CD4-positive, alpha-beta T cell (primary cell): ENCODE results near the gene PSMD5. TPM values are rescaled to one million over a fixed set of nuclear protein-coding genes. Genes with fewer than 3 reads are reported as not detected.

Experiments used
- ATAC-seq: fragments of 200-7000 bp; cut with Tn5 transposase; one replicate; pipeline ENCODE4 v1.10.0; 2022; ENCODE audit warnings: mild to moderate bottlenecking; ENCODE audit not compliant: poor library complexity
- CTCF ChIA-PET: fragments of 350-600 bp; sonication (Branson Sonifier 250); formaldehyde crosslinking; loops from one replicate; lab custom pipeline; 2021; ENCODE audit warnings: antibody characterized with exemption, inconsistent platforms; lab: Charles Lee
- POLR2A ChIA-PET: fragments of 350-600 bp; sonication (Branson Sonifier 250); formaldehyde crosslinking; loops from one replicate; lab custom pipeline; 2021; ENCODE audit warnings: antibody characterized with exemption, inconsistent platforms; lab: Charles Lee
- DNase-seq, 14 experiments: peaks; one replicate each; pipeline ENCODE4 v3.0.0-alpha.2; 2013 to 2020; ENCODE audit warnings: mixed read lengths in 2 of 14
- H3K27ac ChIP-seq, 2 donors: one replicate each; pipeline versions ENCODE4 v1.5.1 to v1.7.0; 2013; ENCODE audit warnings: low read length in 2 of 2, low read depth in 1 of 2, mild to moderate bottlenecking in 1 of 2
- H3K27me3 ChIP-seq, 2 experiments: 1 replicate in 1 of 2; 2 replicates in 1 of 2; pipeline versions ENCODE4 v1.6.1 to v1.7.0; 2013; ENCODE audit warnings: low read length in 2 of 2, control low read depth in 1 of 2, mild to moderate bottlenecking in 1 of 2, moderate library complexity in 1 of 2; ENCODE audit not compliant: insufficient read depth in 2 of 2, control insufficient read depth in 1 of 2
- H3K36me3 ChIP-seq: one replicate; pipeline ENCODE4 v1.6.1; 2013; ENCODE audit warnings: low read length, control low read depth; ENCODE audit not compliant: insufficient read depth
- H3K4me1 ChIP-seq: one replicate; pipeline ENCODE4 v1.6.1; 2013; ENCODE audit warnings: low read length, control low read depth; ENCODE audit not compliant: insufficient read depth
- H3K4me3 ChIP-seq: one replicate; pipeline ENCODE4 v1.5.1; 2013; ENCODE audit warnings: mild to moderate bottlenecking, low read length, moderate library complexity
- H3K9me3 ChIP-seq, 2 experiments: 1 replicate in 1 of 2; 2 replicates in 1 of 2; pipeline versions ENCODE4 v1.6.1 to v1.7.0; 2013; ENCODE audit warnings: low read length in 2 of 2, mild to moderate bottlenecking in 2 of 2, control low read depth in 1 of 2, moderate library complexity in 1 of 2; ENCODE audit not compliant: control insufficient read depth in 1 of 2, insufficient read depth in 1 of 2
- H3K27ac Mint-ChIP-seq: one replicate; pipeline ENCODE4 v1.8.0; 2020; ENCODE audit warnings: mixed read lengths
- H3K27me3 Mint-ChIP-seq: one replicate; pipeline ENCODE4 v1.8.0; 2021; ENCODE audit warnings: mixed read lengths
- H3K36me3 Mint-ChIP-seq: one replicate; pipeline ENCODE4 v1.8.0; 2021; ENCODE audit warnings: low read depth, mixed read lengths
- H3K4me1 Mint-ChIP-seq: one replicate; pipeline ENCODE4 v1.8.0; 2021; ENCODE audit warnings: low read depth, mixed read lengths
- H3K4me3 Mint-ChIP-seq: one replicate; pipeline ENCODE4 v1.8.0; 2020; ENCODE audit warnings: mild to moderate bottlenecking, mixed read lengths
- H3K9me3 Mint-ChIP-seq: one replicate; pipeline ENCODE4 v1.8.0; 2020; ENCODE audit warnings: mixed read lengths
- intact Hi-C, 2 experiments: fragments of 100-400 bp; cut with DNase I in 1 of 2; cut with micrococcal nuclease in 1 of 2; formaldehyde crosslinking; loops; one replicate each; pipeline versions ENCODE4 v1.15.1 to v1.9.0; 2023 to 2025; cut with DNase I, micrococcal nuclease
- total RNA-seq, 174 experiments: library from RNA in 2 of 174; stranded (reverse) in 2 of 174; gene quantifications; one replicate each; pipeline ENCODE4 v1.2.3 and lab custom pipeline; 2021 to 2026
- TF ChIP-seq, protein P1 (sequence below): fragments of 200-600 bp; IDR thresholded peaks from one replicate; pipeline ENCODE4 v1.8.0; 2022; ENCODE audit warnings: antibody characterized with exemption, mild to moderate bottlenecking

Gene PSMD5
- total RNA-seq, 2 experiments from 2014 or later = 35.4 to 44.3 TPM

DNA sequence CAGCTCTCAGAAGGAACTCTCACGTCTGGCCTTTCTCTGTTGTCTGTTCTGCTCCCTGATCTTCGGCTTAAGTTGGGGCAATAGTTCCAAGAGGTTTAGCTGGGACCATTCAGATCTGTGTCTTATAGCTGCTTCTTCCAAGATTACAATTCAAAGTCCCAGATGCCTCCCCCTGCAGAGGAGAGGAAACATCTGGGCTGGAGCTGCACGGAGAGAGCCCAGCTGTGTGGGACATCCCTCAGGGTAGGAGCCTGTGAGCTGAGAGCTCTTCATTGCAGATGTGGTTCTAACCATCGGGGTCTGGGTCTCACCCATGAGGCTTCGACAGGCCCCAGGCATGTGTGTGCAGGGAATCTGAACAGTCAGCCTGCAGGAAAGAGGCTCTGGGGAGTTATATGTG lies 43.2 kb upstream of the PSMD5 start:
- ATAC-seq = no peak
- H3K27ac ChIP-seq = no peak overlapping the region
- H3K9me3 ChIP-seq = no peaks in the 10 kb centered on the region
- Mint-ChIP-seq H3K27ac (peak overlapping the region; percentile 72), H3K4me1 (peaks cover 69% of the 10 kb centered on the region), H3K36me3 (no peaks in the 10 kb centered on the region), H3K4me3 (no peak overlapping the region), H3K9me3 (no peaks in the 10 kb centered on the region), H3K27me3 (no peaks in the 10 kb centered on the region)
- H3K36me3 ChIP-seq = no peaks in the 10 kb centered on the region
- DNase-seq = no peak
- H3K27me3 ChIP-seq = no peaks in the 10 kb centered on the region
- intact Hi-C loops = no loop called here
- CTCF ChIA-PET = interaction anchor here (1.2 kb wide), 1 partner anchor 40 kb away, joined by 3 read pairs; no protein-coding TSS in a partner anchor
- TF ChIP-seq, protein P1, sequence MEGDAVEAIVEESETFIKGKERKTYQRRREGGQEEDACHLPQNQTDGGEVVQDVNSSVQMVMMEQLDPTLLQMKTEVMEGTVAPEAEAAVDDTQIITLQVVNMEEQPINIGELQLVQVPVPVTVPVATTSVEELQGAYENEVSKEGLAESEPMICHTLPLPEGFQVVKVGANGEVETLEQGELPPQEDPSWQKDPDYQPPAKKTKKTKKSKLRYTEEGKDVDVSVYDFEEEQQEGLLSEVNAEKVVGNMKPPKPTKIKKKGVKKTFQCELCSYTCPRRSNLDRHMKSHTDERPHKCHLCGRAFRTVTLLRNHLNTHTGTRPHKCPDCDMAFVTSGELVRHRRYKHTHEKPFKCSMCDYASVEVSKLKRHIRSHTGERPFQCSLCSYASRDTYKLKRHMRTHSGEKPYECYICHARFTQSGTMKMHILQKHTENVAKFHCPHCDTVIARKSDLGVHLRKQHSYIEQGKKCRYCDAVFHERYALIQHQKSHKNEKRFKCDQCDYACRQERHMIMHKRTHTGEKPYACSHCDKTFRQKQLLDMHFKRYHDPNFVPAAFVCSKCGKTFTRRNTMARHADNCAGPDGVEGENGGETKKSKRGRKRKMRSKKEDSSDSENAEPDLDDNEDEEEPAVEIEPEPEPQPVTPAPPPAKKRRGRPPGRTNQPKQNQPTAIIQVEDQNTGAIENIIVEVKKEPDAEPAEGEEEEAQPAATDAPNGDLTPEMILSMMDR = no peak
- no peak overlapping the region for H3K4me3 ChIP-seq
- POLR2A ChIA-PET = interaction anchor here (0.8 to 36.2 kb wide), 6 partner anchors 10 to 93 kb away, joined by 3 to 1343 read pairs (median 46); partner anchors contain the start of gene TRAF1
- H3K4me1 ChIP-seq = peaks cover 68% of the 10 kb centered on the region

DNA sequence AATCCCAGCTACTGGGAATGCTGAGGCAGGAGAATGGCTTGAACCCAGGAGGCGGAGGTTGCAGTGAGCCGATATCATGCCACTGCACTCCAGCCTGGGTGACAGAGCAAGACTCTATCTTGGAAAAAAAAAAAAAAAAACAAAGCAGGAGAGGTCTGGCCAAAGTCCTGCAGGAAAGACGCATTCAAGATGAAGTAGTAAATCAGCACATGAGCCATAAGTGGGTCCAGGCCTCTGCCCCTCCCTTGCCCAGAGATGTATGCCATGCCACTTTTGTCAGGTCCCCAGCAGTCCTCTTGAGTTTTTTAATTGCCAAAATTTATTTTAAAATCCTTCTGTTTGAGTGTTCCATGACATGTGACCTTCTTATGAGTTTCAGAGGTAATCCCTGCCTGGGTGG lies 42.7 kb upstream of the PSMD5 start:
- TF ChIP-seq, protein P1 = no peak
- peaks cover 69% of the 10 kb centered on the region for H3K4me1 Mint-ChIP-seq
- no peaks in the 10 kb centered on the region for H3K36me3 ChIP-seq
- ATAC-seq (no peak), DNase-seq (no peak)
- H3K4me3 ChIP-seq = no peak overlapping the region
- no peak overlapping the region for H3K4me3 Mint-ChIP-seq
- H3K27me3 ChIP-seq = no peaks in the 10 kb centered on the region
- no peaks in the 10 kb centered on the region for H3K9me3 Mint-ChIP-seq
- H3K4me1 ChIP-seq = peaks cover 68% of the 10 kb centered on the region
- no peaks in the 10 kb centered on the region for H3K36me3 Mint-ChIP-seq
- no peaks in the 10 kb centered on the region for H3K27me3 Mint-ChIP-seq
- intact Hi-C loops = no loop called here
- H3K27ac Mint-ChIP-seq = no peak overlapping the region
- no peak overlapping the region for H3K27ac ChIP-seq
- CTCF ChIA-PET = interaction anchor here (1.2 to 1.9 kb wide), 2 partner anchors 18 to 39 kb away, joined by 3 to 5 read pairs; no protein-coding TSS in a partner anchor
- POLR2A ChIA-PET = interaction anchor here (1.3 to 36.2 kb wide), 4 partner anchors 12 to 44 kb away, joined by 7 to 1343 read pairs (median 330); partner anchors contain the start of gene TRAF1
- no peaks in the 10 kb centered on the region for H3K9me3 ChIP-seq

DNA sequence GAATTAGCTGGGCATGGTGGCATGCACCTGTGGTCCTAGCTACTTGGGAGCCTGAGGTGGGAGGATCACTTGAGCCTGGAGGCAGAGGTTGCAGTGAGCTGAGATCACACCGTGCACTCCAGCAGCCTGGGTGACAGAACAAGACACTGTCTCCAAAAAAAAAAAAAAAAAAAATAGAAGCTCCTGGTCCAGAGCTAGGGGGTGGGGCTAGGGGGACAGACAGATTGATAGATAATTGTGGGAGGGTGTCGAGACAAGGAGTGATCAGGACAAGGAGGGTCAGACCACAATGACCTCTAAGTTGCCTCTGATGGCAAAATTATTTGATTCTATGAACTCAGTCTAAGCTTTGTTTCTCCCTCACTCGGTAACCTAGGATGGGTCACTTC lies 40.9 kb upstream of the PSMD5 start:
- H3K27me3 ChIP-seq = no peaks in the 10 kb centered on the region
- H3K4me1 Mint-ChIP-seq = peaks cover 67% of the 10 kb centered on the region
- intact Hi-C loops = no loop called here
- no peak overlapping the region for H3K4me3 ChIP-seq
- H3K27ac ChIP-seq = no peak overlapping the region
- H3K4me3 Mint-ChIP-seq = peak overlapping the region; percentile 34
- H3K9me3 ChIP-seq = no peaks in the 10 kb centered on the region
- H3K36me3 ChIP-seq = no peaks in the 10 kb centered on the region
- CTCF ChIA-PET = interaction anchor here (1.6 to 2.2 kb wide), 3 partner anchors 14 to 16 kb away, joined by 5 to 9 read pairs (median 5); no protein-coding TSS in a partner anchor
- no peaks in the 10 kb centered on the region for H3K36me3 Mint-ChIP-seq
- H3K9me3 Mint-ChIP-seq = no peaks in the 10 kb centered on the region
- H3K4me1 ChIP-seq = peaks cover 68% of the 10 kb centered on the region
- peak overlapping the region; percentile 78 for H3K27ac Mint-ChIP-seq
- TF ChIP-seq, protein P1 = no peak
- POLR2A ChIA-PET = interaction anchor here (1.1 to 36.2 kb wide), 6 partner anchors 9 to 238 kb away, joined by 4 to 1343 read pairs (median 17); partner anchors contain the start of gene TRAF1
- DNase-seq (no peak), ATAC-seq (no peak)
- no peaks in the 10 kb centered on the region for H3K27me3 Mint-ChIP-seq
